ENCODE data around the gene INPP1. TPM values are rescaled to one million over a fixed set of nuclear protein-coding genes. Genes with fewer than 3 reads are reported as not detected.
"Not testable (repeated sequence)": the region's sequence is repeated elsewhere in the genome, so short reads cannot be mapped to it uniquely, and the experiment has no call there.

Gene INPP1
- total RNA-seq, 4 donors from 2014 or later = 11.6 to 30.4 (median 17.4) TPM

DNA sequence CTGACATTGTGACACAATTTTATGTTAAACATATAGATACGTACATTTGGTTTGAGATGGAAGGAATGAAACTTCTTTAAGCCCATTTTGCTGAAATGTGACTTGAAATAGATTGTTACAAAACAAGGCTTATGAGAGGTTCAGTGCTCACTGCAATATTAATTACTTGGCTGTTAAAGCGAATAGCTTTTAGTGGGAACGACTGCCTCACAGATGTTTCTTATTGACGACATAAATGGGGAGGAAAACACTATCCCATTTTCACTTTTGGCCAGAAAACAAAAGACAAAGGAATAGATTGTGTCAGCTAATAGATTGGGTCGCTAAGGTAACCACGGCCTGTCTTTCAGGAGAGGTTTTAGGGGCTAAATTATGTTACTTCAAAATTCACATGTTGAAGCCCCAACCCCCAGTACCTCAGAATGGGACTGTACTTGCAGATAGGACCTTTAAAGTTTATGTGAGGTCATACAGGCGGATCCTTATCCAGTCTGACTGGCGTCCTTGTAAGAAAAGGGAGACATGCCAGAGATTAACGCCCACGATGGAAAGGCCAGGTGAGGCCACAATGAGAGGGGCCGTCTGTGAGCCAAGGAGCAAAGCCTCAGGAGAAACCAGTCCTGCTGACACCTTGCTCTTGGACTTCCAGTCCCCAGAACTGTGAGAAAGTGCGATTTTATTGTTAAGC, 10.8 kb downstream of the INPP1 start:
- ATAC-seq (ENCODE audit: low FRiP score) = no peak
- no peak for DNase-seq (ENCODE audit: low spot score)
- TF ChIP-seq, protein P1, sequence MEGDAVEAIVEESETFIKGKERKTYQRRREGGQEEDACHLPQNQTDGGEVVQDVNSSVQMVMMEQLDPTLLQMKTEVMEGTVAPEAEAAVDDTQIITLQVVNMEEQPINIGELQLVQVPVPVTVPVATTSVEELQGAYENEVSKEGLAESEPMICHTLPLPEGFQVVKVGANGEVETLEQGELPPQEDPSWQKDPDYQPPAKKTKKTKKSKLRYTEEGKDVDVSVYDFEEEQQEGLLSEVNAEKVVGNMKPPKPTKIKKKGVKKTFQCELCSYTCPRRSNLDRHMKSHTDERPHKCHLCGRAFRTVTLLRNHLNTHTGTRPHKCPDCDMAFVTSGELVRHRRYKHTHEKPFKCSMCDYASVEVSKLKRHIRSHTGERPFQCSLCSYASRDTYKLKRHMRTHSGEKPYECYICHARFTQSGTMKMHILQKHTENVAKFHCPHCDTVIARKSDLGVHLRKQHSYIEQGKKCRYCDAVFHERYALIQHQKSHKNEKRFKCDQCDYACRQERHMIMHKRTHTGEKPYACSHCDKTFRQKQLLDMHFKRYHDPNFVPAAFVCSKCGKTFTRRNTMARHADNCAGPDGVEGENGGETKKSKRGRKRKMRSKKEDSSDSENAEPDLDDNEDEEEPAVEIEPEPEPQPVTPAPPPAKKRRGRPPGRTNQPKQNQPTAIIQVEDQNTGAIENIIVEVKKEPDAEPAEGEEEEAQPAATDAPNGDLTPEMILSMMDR (IDR thresholded peaks at IDR 0.05) = no peak

- TF ChIP-seq, protein P1 (IDR thresholded peaks at IDR 0.05) = no peak
- no peak for ATAC-seq (ENCODE audit: low FRiP score)
- no peak for DNase-seq (ENCODE audit: low spot score)
These were observed 12.7 kb downstream of the INPP1 start for GRCh38 chr2:190355968-190356644.

- TF ChIP-seq, protein P1 (IDR thresholded peaks at IDR 0.05) = no peak
- ATAC-seq (ENCODE audit: low FRiP score) (no peak), DNase-seq (ENCODE audit: low spot score) (no peak)
These were observed 14.2 kb downstream of the INPP1 start for GRCh38 chr2:190357600-190357999.

GRCh38 chr2:190358655-190359448, 15.5 kb downstream of the INPP1 start:
- peak; percentile 25 for ATAC-seq (ENCODE audit: low FRiP score)
- not testable (repeated sequence) for DNase-seq (ENCODE audit: low spot score)

- DNase-seq (ENCODE audit: low spot score) (no peak), ATAC-seq (ENCODE audit: low FRiP score) (no peak)
- TF ChIP-seq, protein P1 (IDR thresholded peaks at IDR 0.05) = no peak
These were observed 17.2 kb downstream of the INPP1 start for GRCh38 chr2:190360561-190360960.

GRCh38 chr2:190360965-190361364, 17.6 kb downstream of the INPP1 start:
- DNase-seq (ENCODE audit: low spot score) (no peak), ATAC-seq (ENCODE audit: low FRiP score) (no peak)
- TF ChIP-seq, protein P1 (IDR thresholded peaks at IDR 0.05) = no peak

GRCh38 chr2:190361572-190361971, 18.2 kb downstream of the INPP1 start:
- TF ChIP-seq, protein P1 (IDR thresholded peaks at IDR 0.05) = no peak
- ATAC-seq (ENCODE audit: low FRiP score) (no peak), DNase-seq (ENCODE audit: low spot score) (no peak)
